Measurements from ENCODE around the gene EXOSC5. TPM values are rescaled to one million over a fixed set of nuclear protein-coding genes. Genes with fewer than 3 reads are reported as not detected.

EXOSC5 gene
- total and polyA plus RNA-seq, 9 of the 15 experiments (the other 6 are each of a cell fraction or from before 2014, with no cell fraction given), result 10.9 to 75.5 (median 37.8) TPM

DNA sequence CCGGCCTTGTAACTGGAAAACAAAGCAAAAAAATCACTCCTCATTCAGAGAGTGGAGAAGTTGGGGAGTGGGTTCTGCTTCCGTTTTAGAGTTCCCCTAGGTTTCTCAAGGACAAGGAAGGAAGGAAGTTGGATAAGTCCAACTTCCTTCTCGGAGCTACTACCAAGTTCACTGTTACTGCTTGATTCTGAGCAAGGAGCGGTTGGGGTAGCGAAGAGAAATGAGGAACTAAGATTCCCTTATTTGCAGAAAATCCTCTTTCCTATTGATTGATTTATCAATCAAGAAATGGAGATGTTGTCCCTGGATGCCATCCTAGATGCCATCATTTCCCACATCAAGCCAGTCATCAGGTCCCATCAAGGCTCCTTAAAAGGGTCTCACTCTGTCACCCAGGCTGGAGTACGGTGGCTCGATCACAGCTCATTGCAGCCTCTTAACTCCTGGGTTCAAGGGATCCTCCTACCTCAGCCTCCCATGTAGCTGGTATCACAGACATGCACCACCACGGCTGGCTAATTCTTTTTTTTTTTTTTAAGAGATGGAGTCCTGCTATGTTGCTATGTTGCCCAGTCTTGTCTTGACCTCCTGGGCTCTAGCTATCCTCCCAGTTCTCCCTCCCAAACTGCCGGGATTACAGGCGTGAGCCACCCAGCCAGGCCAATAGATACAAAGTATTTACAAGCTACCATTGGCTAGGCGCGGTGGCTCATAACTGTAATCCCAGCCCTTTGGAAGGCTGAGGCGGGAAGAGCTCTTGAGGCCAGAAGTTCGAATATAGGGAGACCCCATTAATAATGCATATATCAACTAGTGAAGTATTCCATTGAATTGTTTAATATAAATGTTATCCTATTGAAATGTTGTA, 32.4 kb downstream of the EXOSC5 start (continued):
- TF ChIP-seq, protein P1, sequence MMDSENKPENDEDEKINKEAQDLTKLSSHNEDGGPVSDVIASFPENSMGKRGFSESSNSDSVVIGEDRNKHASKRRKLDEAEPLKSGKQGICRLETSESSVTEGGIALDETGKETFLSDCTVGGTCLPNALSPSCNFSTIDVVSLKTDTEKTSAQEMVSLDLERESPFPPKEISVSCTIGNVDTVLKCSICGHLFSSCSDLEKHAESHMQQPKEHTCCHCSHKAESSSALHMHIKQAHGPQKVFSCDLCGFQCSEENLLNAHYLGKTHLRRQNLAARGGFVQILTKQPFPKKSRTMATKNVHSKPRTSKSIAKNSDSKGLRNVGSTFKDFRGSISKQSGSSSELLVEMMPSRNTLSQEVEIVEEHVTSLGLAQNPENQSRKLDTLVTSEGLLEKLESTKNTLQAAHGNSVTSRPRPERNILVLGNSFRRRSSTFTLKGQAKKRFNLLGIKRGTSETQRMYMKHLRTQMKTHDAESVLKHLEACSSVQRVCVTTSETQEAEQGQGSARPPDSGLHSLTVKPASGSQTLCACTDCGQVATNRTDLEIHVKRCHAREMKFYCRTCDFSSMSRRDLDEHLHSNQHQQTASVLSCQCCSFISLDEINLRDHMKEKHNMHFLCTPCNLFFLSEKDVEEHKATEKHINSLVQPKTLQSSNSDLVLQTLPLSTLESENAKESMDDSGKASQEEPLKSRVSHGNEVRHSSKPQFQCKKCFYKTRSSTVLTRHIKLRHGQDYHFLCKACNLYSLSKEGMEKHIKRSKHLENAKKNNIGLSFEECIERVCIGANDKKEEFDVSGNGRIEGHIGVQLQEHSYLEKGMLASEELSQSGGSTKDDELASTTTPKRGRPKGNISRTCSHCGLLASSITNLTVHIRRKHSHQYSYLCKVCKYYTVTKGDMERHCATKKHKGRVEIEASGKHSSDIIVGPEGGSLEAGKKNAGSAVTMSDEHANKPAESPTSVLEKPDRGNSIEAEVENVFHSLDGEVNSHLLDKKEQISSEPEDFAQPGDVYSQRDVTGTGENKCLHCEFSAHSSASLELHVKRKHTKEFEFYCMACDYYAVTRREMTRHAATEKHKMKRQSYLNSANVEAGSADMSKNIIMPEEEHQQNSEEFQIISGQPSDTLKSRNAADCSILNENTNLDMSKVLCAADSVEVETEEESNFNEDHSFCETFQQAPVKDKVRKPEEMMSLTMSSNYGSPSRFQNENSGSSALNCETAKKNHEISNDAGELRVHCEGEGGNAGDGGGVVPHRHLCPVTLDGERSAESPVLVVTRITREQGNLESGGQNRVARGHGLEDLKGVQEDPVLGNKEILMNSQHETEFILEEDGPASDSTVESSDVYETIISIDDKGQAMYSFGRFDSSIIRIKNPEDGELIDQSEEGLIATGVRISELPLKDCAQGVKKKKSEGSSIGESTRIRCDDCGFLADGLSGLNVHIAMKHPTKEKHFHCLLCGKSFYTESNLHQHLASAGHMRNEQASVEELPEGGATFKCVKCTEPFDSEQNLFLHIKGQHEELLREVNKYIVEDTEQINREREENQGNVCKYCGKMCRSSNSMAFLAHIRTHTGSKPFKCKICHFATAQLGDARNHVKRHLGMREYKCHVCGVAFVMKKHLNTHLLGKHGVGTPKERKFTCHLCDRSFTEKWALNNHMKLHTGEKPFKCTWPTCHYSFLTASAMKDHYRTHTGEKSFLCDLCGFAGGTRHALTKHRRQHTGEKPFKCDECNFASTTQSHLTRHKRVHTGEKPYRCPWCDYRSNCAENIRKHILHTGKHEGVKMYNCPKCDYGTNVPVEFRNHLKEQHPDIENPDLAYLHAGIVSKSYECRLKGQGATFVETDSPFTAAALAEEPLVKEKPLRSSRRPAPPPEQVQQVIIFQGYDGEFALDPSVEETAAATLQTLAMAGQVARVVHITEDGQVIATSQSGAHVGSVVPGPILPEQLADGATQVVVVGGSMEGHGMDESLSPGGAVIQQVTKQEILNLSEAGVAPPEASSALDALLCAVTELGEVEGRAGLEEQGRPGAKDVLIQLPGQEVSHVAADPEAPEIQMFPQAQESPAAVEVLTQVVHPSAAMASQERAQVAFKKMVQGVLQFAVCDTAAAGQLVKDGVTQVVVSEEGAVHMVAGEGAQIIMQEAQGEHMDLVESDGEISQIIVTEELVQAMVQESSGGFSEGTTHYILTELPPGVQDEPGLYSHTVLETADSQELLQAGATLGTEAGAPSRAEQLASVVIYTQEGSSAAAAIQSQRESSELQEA (IDR thresholded peaks at IDR 0.05; ENCODE audit: low read depth), result peak; percentile 62; the same call in 1 of the 2 replicates
- TF ChIP-seq EP300 (IDR thresholded peaks at IDR 0.05; ENCODE audit: low read length) (peak; percentile 4; the same call in 1 of the 2 replicates), KDM1A (IDR thresholded peaks at IDR 0.05) (peak; percentile 25 to 63; a peak in 2 of 4 replicates), ZNF311 (CRISPR knock-in tag; IDR thresholded peaks at IDR 0.05) (no peak), ETV6 (IDR thresholded peaks at IDR 0.05; ENCODE audit: borderline replicate concordance in 1 of 2, low read depth in 2 of 2, low read length in 1 of 2) (peak in 1 of 2 experiments; percentile 74; a peak in 1 of 4 replicates), ETV6 (CRISPR knock-in tag; IDR thresholded peaks at IDR 0.05; ENCODE audit: borderline replicate concordance) (no peak), U2AF2 (optimal IDR thresholded peaks at IDR 0.05; ENCODE audit: low read depth, low read length) (no peak), SMARCE1 (IDR thresholded peaks at IDR 0.05) (peak; percentile 36; the same call in 1 of the 2 replicates), HNRNPLL (IDR thresholded peaks at IDR 0.05; ENCODE audit: low read depth, low read length, poor library complexity, severe bottlenecking) (no peak), CHCHD3 (CRISPR knock-in tag; IDR thresholded peaks at IDR 0.05) (no peak), ZNF165 (CRISPR knock-in tag; IDR thresholded peaks at IDR 0.05; ENCODE audit: borderline replicate concordance) (no peak)
- TF ChIP-seq, protein P2, sequence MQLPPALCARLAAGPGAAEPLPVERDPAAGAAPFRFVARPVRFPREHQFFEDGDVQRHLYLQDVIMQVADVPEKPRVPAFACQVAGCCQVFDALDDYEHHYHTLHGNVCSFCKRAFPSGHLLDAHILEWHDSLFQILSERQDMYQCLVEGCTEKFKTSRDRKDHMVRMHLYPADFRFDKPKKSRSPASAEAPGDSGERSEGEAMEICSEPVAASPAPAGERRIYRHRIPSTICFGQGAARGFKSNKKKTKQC (CRISPR knock-in tag; IDR thresholded peaks at IDR 0.05), result no peak
- TF ChIP-seq, protein P3, sequence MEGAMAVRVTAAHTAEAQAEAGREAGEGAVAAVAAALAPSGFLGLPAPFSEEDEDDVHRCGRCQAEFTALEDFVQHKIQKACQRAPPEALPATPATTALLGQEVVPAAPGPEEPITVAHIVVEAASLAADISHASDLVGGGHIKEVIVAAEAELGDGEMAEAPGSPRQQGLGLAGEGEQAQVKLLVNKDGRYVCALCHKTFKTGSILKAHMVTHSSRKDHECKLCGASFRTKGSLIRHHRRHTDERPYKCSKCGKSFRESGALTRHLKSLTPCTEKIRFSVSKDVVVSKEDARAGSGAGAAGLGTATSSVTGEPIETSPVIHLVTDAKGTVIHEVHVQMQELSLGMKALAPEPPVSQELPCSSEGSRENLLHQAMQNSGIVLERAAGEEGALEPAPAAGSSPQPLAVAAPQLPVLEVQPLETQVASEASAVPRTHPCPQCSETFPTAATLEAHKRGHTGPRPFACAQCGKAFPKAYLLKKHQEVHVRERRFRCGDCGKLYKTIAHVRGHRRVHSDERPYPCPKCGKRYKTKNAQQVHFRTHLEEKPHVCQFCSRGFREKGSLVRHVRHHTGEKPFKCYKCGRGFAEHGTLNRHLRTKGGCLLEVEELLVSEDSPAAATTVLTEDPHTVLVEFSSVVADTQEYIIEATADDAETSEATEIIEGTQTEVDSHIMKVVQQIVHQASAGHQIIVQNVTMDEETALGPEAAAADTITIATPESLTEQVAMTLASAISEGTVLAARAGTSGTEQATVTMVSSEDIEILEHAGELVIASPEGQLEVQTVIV (CRISPR knock-in tag; IDR thresholded peaks at IDR 0.05; ENCODE audit: borderline replicate concordance), result no peak
- TF ChIP-seq, protein P4, sequence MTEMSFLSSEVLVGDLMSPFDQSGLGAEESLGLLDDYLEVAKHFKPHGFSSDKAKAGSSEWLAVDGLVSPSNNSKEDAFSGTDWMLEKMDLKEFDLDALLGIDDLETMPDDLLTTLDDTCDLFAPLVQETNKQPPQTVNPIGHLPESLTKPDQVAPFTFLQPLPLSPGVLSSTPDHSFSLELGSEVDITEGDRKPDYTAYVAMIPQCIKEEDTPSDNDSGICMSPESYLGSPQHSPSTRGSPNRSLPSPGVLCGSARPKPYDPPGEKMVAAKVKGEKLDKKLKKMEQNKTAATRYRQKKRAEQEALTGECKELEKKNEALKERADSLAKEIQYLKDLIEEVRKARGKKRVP (CRISPR knock-in tag; IDR thresholded peaks at IDR 0.05), result 0 out of 2 replicates have a peak, but pooled peaks have one; percentile 37
